ENCODE measurements around the gene GSN.

Gene GSN

DNA sequence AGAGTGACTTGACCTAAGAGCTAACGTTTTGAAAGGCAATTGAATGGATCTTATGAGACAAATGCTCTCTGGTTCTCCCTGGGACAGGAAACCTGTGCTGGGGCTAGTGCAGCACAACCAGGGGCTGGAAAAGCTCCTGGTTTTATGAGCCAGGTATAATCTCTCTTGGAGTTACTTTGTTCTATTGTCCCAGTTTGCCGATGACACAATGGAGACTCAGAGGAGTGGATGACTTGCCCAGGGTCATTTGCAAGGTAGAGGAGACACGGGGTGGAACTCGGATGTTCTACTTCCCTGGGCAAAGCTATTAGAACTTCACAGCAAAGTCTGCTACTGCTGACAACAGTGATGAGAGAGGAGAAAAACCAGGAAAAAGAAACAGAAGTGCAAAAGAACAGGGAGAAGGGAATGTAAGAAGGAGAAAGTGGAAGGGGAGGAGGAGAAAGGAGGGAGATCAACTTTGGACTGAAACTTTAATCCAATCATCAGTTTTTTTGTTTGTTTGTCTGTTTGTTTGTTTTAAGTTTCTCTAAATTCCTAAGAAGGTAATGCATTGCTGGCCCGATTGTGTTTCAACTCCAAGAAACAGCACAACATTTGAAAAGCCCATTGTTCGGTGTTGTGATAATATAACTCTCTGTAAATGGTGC, 7.4 kb upstream of the GSN start:
- no peak for DNase-seq (ENCODE audit: extremely low read depth, low read depth)
- TF ChIP-seq CTCF (IDR thresholded peaks at IDR 0.05; ENCODE audit: low read depth, low read length): no peak

GRCh38 chr9:121261107-121261460, 6.9 kb upstream of the GSN start:
- TF ChIP-seq CTCF (IDR thresholded peaks at IDR 0.05; ENCODE audit: low read depth, low read length): no peak
- DNase-seq (ENCODE audit: extremely low read depth, low read depth): no peak

DNA sequence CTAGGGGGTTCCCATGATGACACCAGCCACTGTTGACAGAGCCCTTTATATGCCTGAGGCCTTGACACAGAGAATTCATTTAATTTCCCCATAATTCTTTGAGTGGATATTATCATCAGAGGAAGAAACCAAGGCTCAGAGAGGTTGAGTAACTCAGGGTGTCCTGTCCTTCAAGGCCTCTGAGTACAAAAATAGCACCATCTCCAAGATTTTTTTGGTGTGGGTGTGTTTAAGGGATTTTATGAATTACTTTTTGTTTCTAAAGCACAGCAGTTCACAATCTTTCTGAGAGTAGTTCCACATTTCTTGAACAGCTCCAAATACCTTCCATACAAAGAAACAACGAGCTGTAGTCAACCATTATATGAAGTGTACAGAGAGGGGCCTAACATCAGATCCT, 6.2 kb upstream of the GSN start:
- no peak for TF ChIP-seq CTCF (IDR thresholded peaks at IDR 0.05; ENCODE audit: low read depth, low read length)
- DNase-seq (ENCODE audit: extremely low read depth, low read depth): no peak

- DNase-seq (ENCODE audit: extremely low read depth, low read depth): no peak
Observed at GRCh38 chr9:121262423-121262822, 5.5 kb upstream of the GSN start.

GRCh38 chr9:121262953-121263352, 5.0 kb upstream of the GSN start:
- no peak for TF ChIP-seq CTCF (IDR thresholded peaks at IDR 0.05; ENCODE audit: low read depth, low read length)

More at GRCh38 chr9:121262423-121262822, 5.5 kb upstream of the GSN start:
- no peak for TF ChIP-seq CTCF (IDR thresholded peaks at IDR 0.05; ENCODE audit: low read depth, low read length)

GRCh38 chr9:121266356-121266755, 1.6 kb upstream of the GSN start:
- DNase-seq (ENCODE audit: extremely low read depth, low read depth): no peak
- TF ChIP-seq CTCF (IDR thresholded peaks at IDR 0.05; ENCODE audit: low read depth, low read length): no peak

More at GRCh38 chr9:121262953-121263352, 5.0 kb upstream of the GSN start:
- no peak for DNase-seq (ENCODE audit: extremely low read depth, low read depth)

GRCh38 chr9:121266906-121267650, 884 bp upstream of the GSN start:
- TF ChIP-seq CTCF (IDR thresholded peaks at IDR 0.05; ENCODE audit: low read depth, low read length): no peak
- DNase-seq (ENCODE audit: extremely low read depth, low read depth): no peak

Measured in AG09319 (cell line).